Neural cell (in vitro differentiated cells): ENCODE data around the gene TNRC6C.

Experiments
- CTCF ChIP-seq: fragments of 450-650 bp; IDR thresholded peaks from 2 replicates; pipeline ENCODE4 v1.5.1; 2014; ENCODE audit warnings: antibody characterized with exemption, mild to moderate bottlenecking, moderate library complexity; ENCODE audit not compliant: poor library complexity, severe bottlenecking
- TAF1 ChIP-seq: IDR thresholded peaks from 2 replicates; pipeline ENCODE4 v1.6.1; 2012; ENCODE audit warnings: low read depth

- TF ChIP-seq TAF1, result no peak
- no peak for TF ChIP-seq CTCF
Measured at GRCh38 chr17:77968788-77969187, 10.3 kb downstream of the TNRC6C start.
